GM04503 (cell line): Measurements from ENCODE around the gene C16orf96.

Source experiments
- DNase-seq: peaks from one replicate; pipeline ENCODE4 v3.0.0-alpha.2; 2012; ENCODE audit warnings: low read depth

The C16orf96 gene

DNA sequence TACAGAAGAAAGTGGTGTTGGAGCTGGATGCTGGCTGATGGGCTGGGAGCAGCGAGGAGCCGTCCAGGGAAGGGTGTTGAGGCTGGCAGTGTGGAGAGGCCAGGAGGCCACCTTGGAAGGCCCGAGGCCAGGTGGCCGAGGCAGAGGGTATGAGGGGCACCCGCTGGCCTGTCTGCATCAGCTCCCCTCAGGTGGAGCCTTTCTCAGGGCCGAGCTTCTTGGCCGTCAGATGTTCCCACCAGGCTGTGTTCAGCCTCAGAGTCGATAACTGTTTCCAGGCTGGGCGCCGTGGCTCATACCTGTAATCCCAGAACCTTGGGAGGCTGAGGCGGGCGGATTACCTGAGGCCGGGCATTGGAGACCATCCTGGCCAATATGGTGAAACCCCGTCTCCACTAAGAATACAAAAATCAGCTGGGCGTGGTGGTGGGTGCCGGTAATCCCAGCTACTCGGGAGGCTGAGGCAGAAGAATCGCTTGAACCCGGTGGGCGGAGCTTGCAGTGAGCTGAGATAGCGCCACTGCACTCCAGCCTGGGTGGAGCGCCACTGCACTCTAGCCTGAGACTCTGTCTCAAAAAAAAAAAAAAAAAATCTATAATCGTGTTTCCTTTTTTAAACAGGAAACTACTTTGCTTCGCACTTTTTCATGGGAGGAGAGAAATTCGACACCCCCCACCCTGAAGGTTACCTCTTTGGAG, 93.8 kb downstream of the C16orf96 start:
- DNase-seq, result no peak
